Vagina (tissue), 2 donors: ENCODE measurements around the gene KDM4C.

Source experiments
- POLR2A ChIP-seq, 2 donors: fragments of 450-650 bp; IDR thresholded peaks; one replicate each; pipeline ENCODE4 v1.6.1; 2017; ENCODE audit warnings: antibody characterized with exemption in 2 of 2, mild to moderate bottlenecking in 2 of 2, moderate library complexity in 2 of 2
- POLR2AphosphoS5 ChIP-seq, 2 donors: sonication (generic); formaldehyde crosslinking; IDR thresholded peaks; one replicate each; pipeline ENCODE4 v1.9.0; 2017; ENCODE audit warnings: antibody characterized with exemption in 2 of 2, mild to moderate bottlenecking in 2 of 2, low read depth in 1 of 2; ENCODE audit not compliant: insufficient read depth in 1 of 2
- TF ChIP-seq, protein P1 (sequence below), 3 experiments: fragments of 450-650 bp in 2 of 3; fragments of 200-600 bp in 1 of 3; sonication (generic) in 1 of 3; IDR thresholded peaks; one replicate each; pipeline ENCODE4 v1.5.1; 2017 to 2019; ENCODE audit warnings: antibody characterized with exemption in 3 of 3, mild to moderate bottlenecking in 2 of 3, moderate library complexity in 2 of 3

DNA sequence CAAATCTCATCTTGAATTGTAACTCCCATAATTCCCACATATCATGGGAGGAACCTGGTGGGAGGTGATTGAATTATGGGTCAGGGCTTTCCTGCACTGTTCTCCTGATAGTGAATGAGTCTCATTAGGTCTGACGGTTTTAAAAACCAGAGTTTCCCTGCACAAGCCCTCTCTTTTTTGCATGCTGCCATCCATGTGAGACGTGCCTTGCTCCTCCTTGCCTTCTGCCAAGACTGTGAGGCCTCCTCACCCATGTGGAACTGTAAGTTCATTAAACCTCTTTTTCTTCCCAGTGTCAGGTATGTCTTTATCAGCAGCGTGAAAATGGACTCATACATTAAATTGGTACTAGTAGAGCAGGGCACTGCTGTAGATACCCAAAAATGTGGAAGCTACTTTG is 22.4 kb upstream of the KDM4C start:
- TF ChIP-seq, protein P1, sequence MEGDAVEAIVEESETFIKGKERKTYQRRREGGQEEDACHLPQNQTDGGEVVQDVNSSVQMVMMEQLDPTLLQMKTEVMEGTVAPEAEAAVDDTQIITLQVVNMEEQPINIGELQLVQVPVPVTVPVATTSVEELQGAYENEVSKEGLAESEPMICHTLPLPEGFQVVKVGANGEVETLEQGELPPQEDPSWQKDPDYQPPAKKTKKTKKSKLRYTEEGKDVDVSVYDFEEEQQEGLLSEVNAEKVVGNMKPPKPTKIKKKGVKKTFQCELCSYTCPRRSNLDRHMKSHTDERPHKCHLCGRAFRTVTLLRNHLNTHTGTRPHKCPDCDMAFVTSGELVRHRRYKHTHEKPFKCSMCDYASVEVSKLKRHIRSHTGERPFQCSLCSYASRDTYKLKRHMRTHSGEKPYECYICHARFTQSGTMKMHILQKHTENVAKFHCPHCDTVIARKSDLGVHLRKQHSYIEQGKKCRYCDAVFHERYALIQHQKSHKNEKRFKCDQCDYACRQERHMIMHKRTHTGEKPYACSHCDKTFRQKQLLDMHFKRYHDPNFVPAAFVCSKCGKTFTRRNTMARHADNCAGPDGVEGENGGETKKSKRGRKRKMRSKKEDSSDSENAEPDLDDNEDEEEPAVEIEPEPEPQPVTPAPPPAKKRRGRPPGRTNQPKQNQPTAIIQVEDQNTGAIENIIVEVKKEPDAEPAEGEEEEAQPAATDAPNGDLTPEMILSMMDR (IDR thresholded peaks at IDR 0.05), result no peak
- TF ChIP-seq POLR2A (IDR thresholded peaks at IDR 0.05) (no peak), POLR2AphosphoS5 (IDR thresholded peaks at IDR 0.05; ENCODE audit: insufficient read depth in 1 of 2, low read depth in 1 of 2) (no peak)
